DOHH2 (cell line): ENCODE results near the gene GLRA1.
"Not testable (repeated sequence)": the region's sequence is repeated elsewhere in the genome, so short reads cannot be mapped to it uniquely, and the experiment has no call there.

Source experiments
- H3F3A ChIP-seq: fragments of 200-600 bp; sonication (generic), shearing (Covaris generic); 2 replicates; pipeline ENCODE4 v1.6.0; 2016; ENCODE audit warnings: antibody characterized with exemption, mild to moderate bottlenecking; ENCODE audit not compliant: control insufficient read depth, insufficient read depth
- H3K27ac ChIP-seq: fragments of 200-600 bp; sonication (generic); 2 replicates; pipeline ENCODE4 v1.5.1; 2014; ENCODE audit warnings: low read depth, mild to moderate bottlenecking, low read length, moderate library complexity
- H3K27me3 ChIP-seq: fragments of 200-600 bp; sonication (generic); 2 replicates; pipeline ENCODE4 v1.6.1; 2014; ENCODE audit warnings: mild to moderate bottlenecking, low read length, mixed read lengths; ENCODE audit not compliant: control insufficient read depth
- H3K36me3 ChIP-seq: fragments of 200-600 bp; sonication (generic); 2 replicates; pipeline ENCODE4 v1.6.1; 2014; ENCODE audit warnings: mild to moderate bottlenecking, low read length, moderate library complexity, mixed read lengths; ENCODE audit not compliant: control insufficient read depth
- H3K4me1 ChIP-seq: fragments of 200-600 bp; sonication (generic); 2 replicates; pipeline ENCODE4 v1.6.1; 2014; ENCODE audit warnings: mild to moderate bottlenecking, low read length, mixed read lengths; ENCODE audit not compliant: control insufficient read depth
- H3K4me2 ChIP-seq: fragments of 200-600 bp; sonication (generic); 2 replicates; pipeline ENCODE4 v1.6.0; 2014; ENCODE audit warnings: mild to moderate bottlenecking, low read length, moderate library complexity
- H3K4me3 ChIP-seq: fragments of 200-600 bp; sonication (generic); 2 replicates; pipeline ENCODE4 v1.5.1; 2014; ENCODE audit warnings: mild to moderate bottlenecking, low read length, mixed read lengths
- H3K79me2 ChIP-seq: fragments of 200-600 bp; sonication (generic); 2 replicates; pipeline ENCODE4 v1.6.1; 2014; ENCODE audit warnings: mild to moderate bottlenecking, low read length, mixed read lengths; ENCODE audit not compliant: control insufficient read depth
- H3K9me2 ChIP-seq: fragments of 200-600 bp; sonication (generic); replicated peaks from 2 replicates; pipeline ENCODE4 v1.6.1; 2014; ENCODE audit warnings: mild to moderate bottlenecking, low read length, mixed read lengths; ENCODE audit not compliant: control insufficient read depth
- H3K9me3 ChIP-seq: fragments of 200-600 bp; sonication (generic); 2 replicates; pipeline ENCODE4 v1.6.1; 2014; ENCODE audit warnings: antibody characterized with exemption, low read length, mixed read lengths; ENCODE audit not compliant: control insufficient read depth, insufficient read depth
- H4K20me1 ChIP-seq: fragments of 200-600 bp; sonication (generic); 2 replicates; pipeline ENCODE4 v1.6.0; 2014; ENCODE audit warnings: low read depth, mild to moderate bottlenecking, antibody characterized with exemption, low read length, moderate library complexity; ENCODE audit not compliant: control insufficient read depth, insufficient read depth
- EZH2phosphoT487 ChIP-seq: fragments of 200-600 bp; sonication (generic); IDR thresholded peaks from 2 replicates; pipeline ENCODE4 v1.6.1; 2017; ENCODE audit warnings: borderline replicate concordance, mild to moderate bottlenecking, antibody characterized with exemption, low read length, moderate library complexity, mixed read lengths
- TF ChIP-seq, protein P1 (sequence below): fragments of 200-600 bp; sonication (generic); IDR thresholded peaks from one replicate; pipeline ENCODE4 v1.5.1; 2014; ENCODE audit warnings: antibody characterized with exemption, mild to moderate bottlenecking, low read depth, low read length; ENCODE audit not compliant: poor library complexity, severe bottlenecking

The GLRA1 gene

DNA sequence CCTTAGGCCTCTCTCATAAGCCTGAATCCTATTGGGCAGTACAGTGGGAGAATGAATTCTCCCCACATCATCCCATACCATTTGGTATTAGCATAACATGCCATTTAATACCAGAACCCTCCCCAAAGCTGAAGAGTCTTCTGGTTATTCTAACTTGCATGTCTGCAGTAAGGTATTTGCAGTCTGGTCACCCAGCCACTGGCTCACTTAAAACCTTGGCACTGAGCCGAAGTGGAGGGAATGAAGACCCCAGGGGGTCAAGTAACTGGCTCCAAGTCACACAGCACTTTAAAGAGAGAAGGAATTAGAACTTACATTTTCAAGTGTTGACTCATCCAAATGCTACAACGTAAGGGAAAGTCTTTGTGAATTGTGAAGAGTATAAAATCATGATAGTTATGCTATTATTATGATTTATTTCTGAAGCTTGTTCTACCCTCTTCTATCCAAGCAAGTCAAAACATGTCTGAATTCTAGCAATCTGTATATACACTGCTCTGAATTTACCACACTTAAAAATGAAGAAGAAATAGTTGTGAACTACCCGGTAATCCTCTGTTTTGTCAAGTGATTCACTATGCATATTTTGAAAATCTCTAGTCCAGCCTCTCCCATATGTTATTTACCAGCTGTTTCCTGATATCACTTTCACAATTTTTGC, 28.5 kb downstream of the GLRA1 start:
- Histone ChIP-seq H3K4me3 (no peak overlapping the region), H3K4me1 (no peaks in the 10 kb centered on the region), H3K4me2 (no peak overlapping the region), H3K36me3 (no peaks in the 10 kb centered on the region), H3K9me2 (no peaks in the 10 kb centered on the region), H3K27me3 (no peaks in the 10 kb centered on the region), H3F3A (no peaks in the 10 kb centered on the region), H3K79me2 (no peaks in the 10 kb centered on the region), H3K9me3 (no peaks in the 10 kb centered on the region), H3K27ac (no peak overlapping the region), H4K20me1 (no peaks in the 10 kb centered on the region)
- TF ChIP-seq, protein P1, sequence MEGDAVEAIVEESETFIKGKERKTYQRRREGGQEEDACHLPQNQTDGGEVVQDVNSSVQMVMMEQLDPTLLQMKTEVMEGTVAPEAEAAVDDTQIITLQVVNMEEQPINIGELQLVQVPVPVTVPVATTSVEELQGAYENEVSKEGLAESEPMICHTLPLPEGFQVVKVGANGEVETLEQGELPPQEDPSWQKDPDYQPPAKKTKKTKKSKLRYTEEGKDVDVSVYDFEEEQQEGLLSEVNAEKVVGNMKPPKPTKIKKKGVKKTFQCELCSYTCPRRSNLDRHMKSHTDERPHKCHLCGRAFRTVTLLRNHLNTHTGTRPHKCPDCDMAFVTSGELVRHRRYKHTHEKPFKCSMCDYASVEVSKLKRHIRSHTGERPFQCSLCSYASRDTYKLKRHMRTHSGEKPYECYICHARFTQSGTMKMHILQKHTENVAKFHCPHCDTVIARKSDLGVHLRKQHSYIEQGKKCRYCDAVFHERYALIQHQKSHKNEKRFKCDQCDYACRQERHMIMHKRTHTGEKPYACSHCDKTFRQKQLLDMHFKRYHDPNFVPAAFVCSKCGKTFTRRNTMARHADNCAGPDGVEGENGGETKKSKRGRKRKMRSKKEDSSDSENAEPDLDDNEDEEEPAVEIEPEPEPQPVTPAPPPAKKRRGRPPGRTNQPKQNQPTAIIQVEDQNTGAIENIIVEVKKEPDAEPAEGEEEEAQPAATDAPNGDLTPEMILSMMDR: no peak

DNA sequence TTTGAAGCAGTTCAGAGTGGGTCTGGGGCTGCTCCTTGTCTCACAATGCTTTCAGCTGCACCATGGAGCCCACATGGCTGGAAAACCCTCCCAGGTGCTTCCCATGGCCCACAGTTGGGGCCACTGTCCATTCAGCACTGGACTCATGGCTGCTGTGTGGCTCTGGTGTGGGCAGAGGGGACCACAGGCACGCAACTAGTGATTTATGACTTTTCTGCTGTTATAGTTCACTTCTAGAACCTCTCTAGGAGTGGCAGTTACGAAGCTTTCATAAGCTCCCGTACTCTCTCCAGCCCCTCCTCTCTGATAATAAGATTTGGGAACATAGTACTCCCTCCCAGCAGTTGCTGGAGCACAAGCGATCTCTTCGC, 29.0 kb downstream of the GLRA1 start:
- H3K27me3 ChIP-seq: 0 out of 2 replicates have a peak, but pooled peaks cover under 1% of the 10 kb centered on the region
- no peaks in the 10 kb centered on the region for H4K20me1 ChIP-seq
- no peaks in the 10 kb centered on the region for H3F3A ChIP-seq
- TF ChIP-seq EZH2phosphoT487: no peak
- TF ChIP-seq, protein P1: no peak
- no peaks in the 10 kb centered on the region for H3K9me3 ChIP-seq
- H3K79me2 ChIP-seq: no peaks in the 10 kb centered on the region
- no peak overlapping the region for H3K4me2 ChIP-seq
- H3K36me3 ChIP-seq: no peaks in the 10 kb centered on the region
- no peak overlapping the region for H3K4me3 ChIP-seq
- no peak overlapping the region for H3K27ac ChIP-seq
- H3K9me2 ChIP-seq: no peaks in the 10 kb centered on the region
- H3K4me1 ChIP-seq: no peaks in the 10 kb centered on the region

DNA sequence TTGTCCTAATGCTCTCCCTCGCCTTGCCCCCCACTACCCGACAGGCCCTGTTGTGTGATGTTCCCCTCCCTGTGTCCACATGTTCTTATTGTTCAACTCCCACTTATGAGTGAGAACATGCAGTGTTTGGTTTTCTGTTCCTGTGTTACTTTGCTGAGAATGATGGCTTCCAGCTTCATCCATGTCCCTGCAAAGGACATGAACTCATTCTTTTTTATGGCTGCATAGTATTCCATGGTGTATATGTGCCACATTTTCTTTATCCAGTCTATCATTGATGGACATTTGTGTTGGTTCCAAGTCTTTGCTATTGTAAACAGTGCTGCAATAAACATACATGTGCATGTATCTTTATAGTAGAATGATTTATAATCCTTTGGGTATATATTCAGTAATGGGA, 31.2 kb downstream of the GLRA1 start:
- not testable (repeated sequence) for H3K9me3 ChIP-seq, H3K4me3 ChIP-seq, H3K4me2 ChIP-seq, H3K9me2 ChIP-seq, H3K27ac ChIP-seq, H4K20me1 ChIP-seq, H3K27me3 ChIP-seq, H3F3A ChIP-seq, H3K36me3 ChIP-seq, H3K79me2 ChIP-seq, H3K4me1 ChIP-seq

DNA sequence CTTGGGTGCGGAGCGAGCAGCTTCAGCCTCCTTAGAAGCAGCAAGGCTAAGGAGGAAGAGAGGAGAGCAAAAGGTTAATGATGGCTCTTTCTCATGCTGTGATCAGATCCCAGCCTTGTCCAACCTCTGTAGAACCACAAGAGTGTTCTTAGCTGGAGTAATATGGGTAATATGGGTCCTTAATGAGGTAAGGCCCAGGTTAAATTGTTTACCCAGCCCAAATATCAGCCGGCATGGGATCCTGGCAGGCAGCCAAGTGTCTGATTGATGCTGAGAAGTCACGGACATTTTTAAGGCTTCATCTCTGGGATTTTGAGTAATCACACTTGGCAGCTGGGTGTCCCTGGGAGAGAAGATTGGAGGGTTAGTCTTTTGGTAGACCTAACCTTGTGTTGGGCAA, 32.3 kb downstream of the GLRA1 start:
- no peaks in the 10 kb centered on the region for H3F3A ChIP-seq
- no peak overlapping the region for H3K27ac ChIP-seq
- no peak overlapping the region for H3K4me2 ChIP-seq
- H3K4me1 ChIP-seq: no peaks in the 10 kb centered on the region
- TF ChIP-seq, protein P1: no peak
- no peak for TF ChIP-seq EZH2phosphoT487
- no peaks in the 10 kb centered on the region for H4K20me1 ChIP-seq
- no peaks in the 10 kb centered on the region for H3K9me3 ChIP-seq
- no peaks in the 10 kb centered on the region for H3K79me2 ChIP-seq
- 0 out of 2 replicates have a peak, but pooled peaks cover 2% of the 10 kb centered on the region for H3K27me3 ChIP-seq
- H3K4me3 ChIP-seq: no peak overlapping the region
- H3K36me3 ChIP-seq: no peaks in the 10 kb centered on the region
- H3K9me2 ChIP-seq: no peaks in the 10 kb centered on the region
